Skeletal muscle tissue (tissue), 4 donors: ENCODE results near the gene CCDC47. TPM values are rescaled to one million over a fixed set of nuclear protein-coding genes. Genes with fewer than 3 reads are reported as not detected.
"Not testable (repeated sequence)": the region's sequence is repeated elsewhere in the genome, so short reads cannot be mapped to it uniquely, and the experiment has no call there.

ENCODE experiments used
- H3K27ac ChIP-seq: one replicate; pipeline ENCODE4 v1.7.0; 2013; ENCODE audit warnings: mild to moderate bottlenecking, low read depth, low read length, inconsistent platforms
- H3K27me3 ChIP-seq, 3 donors: one replicate each; pipeline ENCODE4 v1.7.0; 2013; ENCODE audit warnings: low read length in 3 of 3; ENCODE audit not compliant: control insufficient read depth in 3 of 3, insufficient read depth in 3 of 3
- H3K36me3 ChIP-seq, 3 donors: one replicate each; pipeline ENCODE4 v1.7.0; 2013; ENCODE audit warnings: low read length in 3 of 3; ENCODE audit not compliant: control insufficient read depth in 3 of 3, insufficient read depth in 3 of 3
- H3K4me1 ChIP-seq, 3 donors: one replicate each; pipeline ENCODE4 v1.7.0; 2013; ENCODE audit warnings: low read length in 3 of 3, mild to moderate bottlenecking in 3 of 3; ENCODE audit not compliant: control insufficient read depth in 3 of 3, insufficient read depth in 3 of 3
- H3K4me3 ChIP-seq, 3 donors: one replicate each; pipeline ENCODE4 v1.7.0; 2013; ENCODE audit warnings: low read length in 3 of 3
- H3K9ac ChIP-seq, 3 donors: one replicate each; pipeline ENCODE4 v1.7.0; 2013; ENCODE audit warnings: low read length in 3 of 3, mild to moderate bottlenecking in 3 of 3, moderate library complexity in 2 of 3, low read depth in 1 of 3
- H3K9me3 ChIP-seq, 3 donors: one replicate each; pipeline ENCODE4 v1.7.0; 2013; ENCODE audit warnings: low read length in 3 of 3; ENCODE audit not compliant: control insufficient read depth in 3 of 3
- total RNA-seq: library from RNA; depleted of rRNA; stranded (reverse); fragments of >200 nt; gene quantifications from one replicate; pipeline ENCODE4 v1.2.3, GENCODE V29; 2014
- donor health status: Osteomylitis.

The CCDC47 gene
- total RNA-seq, 1 donor from 2014 or later, result 43.8 TPM

- peaks cover 61 to 88% (median 83%) of the 10 kb centered on the region in 3 donors for H3K36me3 ChIP-seq
- no peak overlapping the region for H3K9ac ChIP-seq
- H3K27me3 ChIP-seq, result no peaks in the 10 kb centered on the region
- H3K4me3 ChIP-seq, result no peak overlapping the region
- no peaks in the 10 kb centered on the region for H3K4me1 ChIP-seq
- H3K27ac ChIP-seq, result no peak overlapping the region
- H3K9me3 ChIP-seq, result no peaks in the 10 kb centered on the region
These were observed 36.6 kb upstream of the CCDC47 start for GRCh38 chr17:63809970-63810369.

- H3K27me3 ChIP-seq, result no peaks in the 10 kb centered on the region
- no peak overlapping the region for H3K27ac ChIP-seq
- peaks cover 36 to 70% (median 69%) of the 10 kb centered on the region in 3 donors for H3K36me3 ChIP-seq
- no peak overlapping the region for H3K9ac ChIP-seq
- H3K4me1 ChIP-seq, result no peaks in the 10 kb centered on the region
- H3K4me3 ChIP-seq, result no peak overlapping the region
- no peaks in the 10 kb centered on the region for H3K9me3 ChIP-seq
These were observed 32.2 kb upstream of the CCDC47 start for GRCh38 chr17:63805591-63805990.

- Histone ChIP-seq H3K9me3 (no peaks in the 10 kb centered on the region), H3K27ac (no peak overlapping the region), H3K4me1 (no peaks in the 10 kb centered on the region), H3K4me3 (no peak overlapping the region), H3K36me3 (peaks cover 36 to 70% (median 70%) of the 10 kb centered on the region in 3 donors), H3K9ac (no peak overlapping the region), H3K27me3 (no peaks in the 10 kb centered on the region)
These were observed 30.9 kb upstream of the CCDC47 start for GRCh38 chr17:63804328-63804727.

GRCh38 chr17:63800783-63801182 is 27.4 kb upstream of the CCDC47 start:
- Histone ChIP-seq H3K4me3 (no peak overlapping the region), H3K9me3 (no peaks in the 10 kb centered on the region), H3K36me3 (peaks cover 34 to 69% (median 64%) of the 10 kb centered on the region in 3 donors), H3K4me1 (no peaks in the 10 kb centered on the region), H3K27ac (no peak overlapping the region), H3K27me3 (no peaks in the 10 kb centered on the region), H3K9ac (no peak overlapping the region)

GRCh38 chr17:63798572-63799106 is 25.2 kb upstream of the CCDC47 start:
- no peak overlapping the region for H3K4me3 ChIP-seq
- H3K9me3 ChIP-seq, result no peaks in the 10 kb centered on the region
- H3K27me3 ChIP-seq, result no peaks in the 10 kb centered on the region
- H3K4me1 ChIP-seq, result no peaks in the 10 kb centered on the region
- no peak overlapping the region for H3K9ac ChIP-seq
- no peak overlapping the region for H3K27ac ChIP-seq
- peaks cover 44 to 73% (median 70%) of the 10 kb centered on the region in 3 donors for H3K36me3 ChIP-seq

GRCh38 chr17:63796375-63796774 is 23.0 kb upstream of the CCDC47 start:
- not testable (repeated sequence) for H3K9ac ChIP-seq, H3K9me3 ChIP-seq, H3K27me3 ChIP-seq, H3K4me3 ChIP-seq, H3K27ac ChIP-seq, H3K4me1 ChIP-seq
- H3K36me3 ChIP-seq, result peaks cover 40 to 74% (median 70%) of the 10 kb centered on the region in 3 donors

GRCh38 chr17:63792055-63792729 is 18.8 kb upstream of the CCDC47 start:
- Histone ChIP-seq H3K4me1 (no peaks in the 10 kb centered on the region), H3K27me3 (no peaks in the 10 kb centered on the region), H3K9ac (no peak overlapping the region), H3K4me3 (no peak overlapping the region), H3K9me3 (no peaks in the 10 kb centered on the region), H3K27ac (no peak overlapping the region), H3K36me3 (peaks cover 30 to 60% (median 51%) of the 10 kb centered on the region in 3 donors)

- Histone ChIP-seq H3K36me3 (peaks cover 31 to 50% (median 44%) of the 10 kb centered on the region in 3 donors), H3K4me1 (peaks cover 0 to 4% (median 0%) of the 10 kb centered on the region in 3 donors), H3K9ac (no peak overlapping the region), H3K9me3 (no peaks in the 10 kb centered on the region), H3K4me3 (no peak overlapping the region), H3K27ac (no peak overlapping the region), H3K27me3 (no peaks in the 10 kb centered on the region)
These were observed 16.7 kb upstream of the CCDC47 start for GRCh38 chr17:63790057-63790456.

- peaks cover 19 to 37% (median 27%) of the 10 kb centered on the region in 3 donors for H3K36me3 ChIP-seq
- no peak overlapping the region for H3K27ac ChIP-seq
- H3K9me3 ChIP-seq, result no peaks in the 10 kb centered on the region
- H3K9ac ChIP-seq, result no peak overlapping the region
- no peak overlapping the region for H3K4me3 ChIP-seq
- H3K4me1 ChIP-seq, result peaks cover 0 to 4% (median 0%) of the 10 kb centered on the region in 3 donors
- no peaks in the 10 kb centered on the region for H3K27me3 ChIP-seq
These were observed 13.7 kb upstream of the CCDC47 start for GRCh38 chr17:63786971-63787711.

- no peak overlapping the region for H3K4me3 ChIP-seq
- no peaks in the 10 kb centered on the region for H3K9me3 ChIP-seq
- no peak overlapping the region for H3K27ac ChIP-seq
- no peak overlapping the region for H3K9ac ChIP-seq
- peaks cover 0 to 4% (median 0%) of the 10 kb centered on the region in 3 donors for H3K4me1 ChIP-seq
- H3K36me3 ChIP-seq, result peaks cover 19 to 33% (median 23%) of the 10 kb centered on the region in 3 donors
- no peaks in the 10 kb centered on the region for H3K27me3 ChIP-seq
These were observed 12.7 kb upstream of the CCDC47 start for GRCh38 chr17:63786117-63786516.
